GM18519 (cell line): ENCODE data around the gene LCN6.
"Not testable (repeated sequence)": the region's sequence is repeated elsewhere in the genome, so short reads cannot be mapped to it uniquely, and the experiment has no call there.

Experiments
- ATAC-seq: cut with Tn5 transposase; IDR thresholded peaks from one replicate; pipeline ENCODE4 v1.9.1; 2021; ENCODE audit warnings: mild to moderate bottlenecking, moderate library complexity; ENCODE audit not compliant: unreplicated experiment, low FRiP score

Gene LCN6

GRCh38 chr9:136712690-136713544, 35.4 kb downstream of the LCN6 start:
- no peak for ATAC-seq

GRCh38 chr9:136711751-136712689, 36.3 kb downstream of the LCN6 start, which contains the start of gene DIPK1B:
TSS of gene DIPK1B (plus strand) at chr9:136712572. CDS start at chr9:136712666, 94 bp downstream.
- no peak for ATAC-seq

GRCh38 chr9:136711219-136711648, 37.1 kb downstream of the LCN6 start:
- not testable (repeated sequence) for ATAC-seq

GRCh38 chr9:136710543-136710942, 37.8 kb downstream of the LCN6 start:
- ATAC-seq, result no peak

- ATAC-seq, result no peak
These were observed 38.7 kb downstream of the LCN6 start for GRCh38 chr9:136709454-136710109.

GRCh38 chr9:136707849-136708517, 40.3 kb downstream of the LCN6 start:
- no peak for ATAC-seq

GRCh38 chr9:136707011-136707410, 41.3 kb downstream of the LCN6 start:
- no peak for ATAC-seq

GRCh38 chr9:136705564-136705963, 42.8 kb downstream of the LCN6 start:
- no peak for ATAC-seq

GRCh38 chr9:136704741-136705140, 43.6 kb downstream of the LCN6 start:
- not testable (repeated sequence) for ATAC-seq

- no peak for ATAC-seq
These were observed 45.0 kb downstream of the LCN6 start for GRCh38 chr9:136703276-136703860.

- no peak for ATAC-seq
These were observed 46.7 kb downstream of the LCN6 start for GRCh38 chr9:136701668-136702053.

- peak; percentile 46 for ATAC-seq
These were observed 47.2 kb downstream of the LCN6 start for GRCh38 chr9:136700959-136701667.

- no peak for ATAC-seq
These were observed 48.0 kb downstream of the LCN6 start for GRCh38 chr9:136700304-136700703.

GRCh38 chr9:136698635-136699246, 49.6 kb downstream of the LCN6 start:
- no peak for ATAC-seq

GRCh38 chr9:136697821-136698526, 50.4 kb downstream of the LCN6 start:
- no peak for ATAC-seq

- no peak for ATAC-seq
These were observed 51.0 kb downstream of the LCN6 start for GRCh38 chr9:136697146-136697820.

- ATAC-seq, result no peak
These were observed 51.8 kb downstream of the LCN6 start for GRCh38 chr9:136696502-136696901.

GRCh38 chr9:136695955-136696354, 52.4 kb downstream of the LCN6 start:
- ATAC-seq, result no peak
